ENCODE data around the gene SENP7. TPM values are rescaled to one million over a fixed set of nuclear protein-coding genes. Genes with fewer than 3 reads are reported as not detected.

Gene SENP7
- total RNA-seq, 1 donor from 2014 or later = 48.0 TPM

DNA sequence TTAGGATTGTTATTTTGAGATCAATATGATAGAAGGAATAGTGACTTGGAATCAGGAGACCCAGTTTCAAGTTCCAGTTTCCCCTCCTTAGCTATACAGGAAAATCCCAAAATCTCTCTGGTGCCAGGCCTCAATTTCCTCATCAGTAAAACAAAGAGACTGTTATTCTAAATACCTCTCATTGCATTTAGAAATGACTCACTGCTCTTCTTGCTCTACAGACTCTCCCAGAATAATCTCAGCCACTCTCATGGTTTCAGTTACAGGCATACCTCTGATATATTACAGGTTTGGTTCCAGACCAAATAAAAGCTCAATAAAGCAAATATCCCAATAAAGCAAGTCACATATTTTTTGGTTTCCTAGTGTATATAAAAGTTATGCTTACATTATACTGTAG lies 221.0 kb downstream of the SENP7 start:
- H3K27me3 Mint-ChIP-seq (ENCODE audit: insufficient read depth, low read depth) = no peaks in the 10 kb centered on the region
- H4K20me1 ChIP-seq (ENCODE audit: low read depth) = no peaks in the 10 kb centered on the region
- no peak overlapping the region for H3K4me2 ChIP-seq
- no peak for DNase-seq (ENCODE audit: low spot score)
- H3K4me3 ChIP-seq = no peak overlapping the region
- no peak overlapping the region for H3K4me3 Mint-ChIP-seq
- no peaks in the 10 kb centered on the region for H3K4me1 ChIP-seq
- no peak overlapping the region for H2AFZ ChIP-seq (replicated peaks)
- no peaks in the 10 kb centered on the region for H3K27me3 ChIP-seq
- H3K9me3 Mint-ChIP-seq = peaks cover 2% of the 10 kb centered on the region
- no peak overlapping the region for H3K9ac ChIP-seq
- H3K79me2 ChIP-seq (ENCODE audit: low read depth) = no peaks in the 10 kb centered on the region
- TF ChIP-seq EZH2phosphoT487 (IDR thresholded peaks at IDR 0.05) (no peak), EZH2 (IDR thresholded peaks at IDR 0.05) (no peak)
- TF ChIP-seq, protein P1, sequence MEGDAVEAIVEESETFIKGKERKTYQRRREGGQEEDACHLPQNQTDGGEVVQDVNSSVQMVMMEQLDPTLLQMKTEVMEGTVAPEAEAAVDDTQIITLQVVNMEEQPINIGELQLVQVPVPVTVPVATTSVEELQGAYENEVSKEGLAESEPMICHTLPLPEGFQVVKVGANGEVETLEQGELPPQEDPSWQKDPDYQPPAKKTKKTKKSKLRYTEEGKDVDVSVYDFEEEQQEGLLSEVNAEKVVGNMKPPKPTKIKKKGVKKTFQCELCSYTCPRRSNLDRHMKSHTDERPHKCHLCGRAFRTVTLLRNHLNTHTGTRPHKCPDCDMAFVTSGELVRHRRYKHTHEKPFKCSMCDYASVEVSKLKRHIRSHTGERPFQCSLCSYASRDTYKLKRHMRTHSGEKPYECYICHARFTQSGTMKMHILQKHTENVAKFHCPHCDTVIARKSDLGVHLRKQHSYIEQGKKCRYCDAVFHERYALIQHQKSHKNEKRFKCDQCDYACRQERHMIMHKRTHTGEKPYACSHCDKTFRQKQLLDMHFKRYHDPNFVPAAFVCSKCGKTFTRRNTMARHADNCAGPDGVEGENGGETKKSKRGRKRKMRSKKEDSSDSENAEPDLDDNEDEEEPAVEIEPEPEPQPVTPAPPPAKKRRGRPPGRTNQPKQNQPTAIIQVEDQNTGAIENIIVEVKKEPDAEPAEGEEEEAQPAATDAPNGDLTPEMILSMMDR (IDR thresholded peaks at IDR 0.05) = no peak
- no peaks in the 10 kb centered on the region for H3F3A ChIP-seq (ENCODE audit: low read depth)
- no peaks in the 10 kb centered on the region for H3K4me1 Mint-ChIP-seq
- no peak overlapping the region for H3K27ac Mint-ChIP-seq
- no peaks in the 10 kb centered on the region for H3K9me3 ChIP-seq (ENCODE audit: low read depth)
- H3K36me3 Mint-ChIP-seq = no peaks in the 10 kb centered on the region
- H3K36me3 ChIP-seq = no peaks in the 10 kb centered on the region
- H3K27ac ChIP-seq = no peak overlapping the region

DNA sequence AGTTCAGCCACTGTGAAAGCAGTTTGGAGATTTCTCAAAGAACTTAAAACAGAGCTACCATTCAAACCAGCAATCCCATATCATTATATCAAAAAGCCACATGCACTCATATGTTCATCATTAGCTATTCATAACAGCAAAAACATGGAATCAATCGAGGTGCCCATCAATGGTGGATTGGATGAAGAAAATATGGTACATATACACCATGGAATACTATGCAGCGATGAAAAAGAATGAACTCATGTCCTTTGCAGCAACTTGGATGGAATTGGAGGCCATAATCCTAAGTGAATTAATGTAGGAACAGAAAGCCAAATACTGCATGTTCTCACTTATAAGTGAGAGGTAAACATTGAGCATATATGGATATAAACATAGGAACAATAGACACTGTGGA lies 224.7 kb downstream of the SENP7 start:
- no peaks in the 10 kb centered on the region for H3K9me3 ChIP-seq (ENCODE audit: low read depth)
- no peaks in the 10 kb centered on the region for H3F3A ChIP-seq (ENCODE audit: low read depth)
- H3K79me2 ChIP-seq (ENCODE audit: low read depth) = no peaks in the 10 kb centered on the region
- no peak overlapping the region for H3K4me3 Mint-ChIP-seq
- no peaks in the 10 kb centered on the region for H3K36me3 Mint-ChIP-seq
- no peak for TF ChIP-seq EZH2phosphoT487 (IDR thresholded peaks at IDR 0.05)
- no peak for TF ChIP-seq EZH2 (IDR thresholded peaks at IDR 0.05)
- TF ChIP-seq, protein P1 (IDR thresholded peaks at IDR 0.05) = no peak
- H3K27me3 ChIP-seq = no peaks in the 10 kb centered on the region
- no peaks in the 10 kb centered on the region for H3K9me3 Mint-ChIP-seq
- H3K27me3 Mint-ChIP-seq (ENCODE audit: insufficient read depth, low read depth) = peaks cover 2% of the 10 kb centered on the region
- DNase-seq (ENCODE audit: low spot score) = no peak
- H3K9ac ChIP-seq = no peak overlapping the region
- no peak overlapping the region for H3K27ac Mint-ChIP-seq
- H3K27ac ChIP-seq = no peak overlapping the region
- no peak overlapping the region for H3K4me3 ChIP-seq
- no peak overlapping the region for H2AFZ ChIP-seq (replicated peaks)
- no peak overlapping the region for H3K4me2 ChIP-seq
- no peaks in the 10 kb centered on the region for H3K4me1 Mint-ChIP-seq
- no peaks in the 10 kb centered on the region for H3K36me3 ChIP-seq
- no peaks in the 10 kb centered on the region for H3K4me1 ChIP-seq
- no peaks in the 10 kb centered on the region for H4K20me1 ChIP-seq (ENCODE audit: low read depth)

DNA sequence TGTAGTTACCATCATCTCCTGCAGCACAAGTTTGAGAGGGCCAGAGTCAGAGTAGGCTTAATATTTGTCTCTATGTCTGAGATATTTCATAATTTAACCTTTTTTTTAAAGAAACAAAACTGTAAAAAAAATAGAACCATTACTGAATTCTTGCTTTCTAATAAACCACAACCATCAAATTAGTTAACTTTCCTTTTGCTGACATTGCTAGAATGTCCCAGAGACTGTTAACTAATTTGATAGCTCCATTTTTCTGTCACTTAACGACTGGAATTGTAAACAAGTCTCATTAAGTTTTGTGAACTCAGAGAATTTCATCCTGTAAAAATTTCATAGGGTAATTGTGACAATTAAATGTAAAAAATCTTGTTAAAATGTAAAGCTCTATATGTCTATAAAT lies 228.3 kb downstream of the SENP7 start:
- no peak overlapping the region for H2AFZ ChIP-seq (replicated peaks)
- no peak overlapping the region for H3K27ac ChIP-seq
- Mint-ChIP-seq H3K9me3 (no peaks in the 10 kb centered on the region), H3K36me3 (no peaks in the 10 kb centered on the region), H3K4me3 (no peak overlapping the region), H3K27ac (no peak overlapping the region), H3K27me3 (ENCODE audit: insufficient read depth, low read depth) (peaks cover 2% of the 10 kb centered on the region), H3K4me1 (peaks cover 7% of the 10 kb centered on the region)
- H3K9me3 ChIP-seq (ENCODE audit: low read depth) = no peaks in the 10 kb centered on the region
- H3K4me1 ChIP-seq = no peaks in the 10 kb centered on the region
- no peaks in the 10 kb centered on the region for H3K27me3 ChIP-seq
- H3K9ac ChIP-seq = no peak overlapping the region
- DNase-seq (ENCODE audit: low spot score) = no peak
- no peaks in the 10 kb centered on the region for H4K20me1 ChIP-seq (ENCODE audit: low read depth)
- no peak overlapping the region for H3K4me3 ChIP-seq
- no peaks in the 10 kb centered on the region for H3K79me2 ChIP-seq (ENCODE audit: low read depth)
- no peaks in the 10 kb centered on the region for H3K36me3 ChIP-seq
- no peak overlapping the region for H3K4me2 ChIP-seq
- TF ChIP-seq EZH2 (IDR thresholded peaks at IDR 0.05) (no peak), EZH2phosphoT487 (IDR thresholded peaks at IDR 0.05) (no peak)
- TF ChIP-seq, protein P1 (IDR thresholded peaks at IDR 0.05) = no peak
- H3F3A ChIP-seq (ENCODE audit: low read depth) = no peaks in the 10 kb centered on the region
